Glutamatergic neuron (in vitro differentiated cells): Measurements from ENCODE around the gene TNC. TPM values are rescaled to one million over a fixed set of nuclear protein-coding genes. Genes with fewer than 3 reads are reported as not detected.

ENCODE experiments used
- DNase-seq: peaks from one replicate; pipeline ENCODE4 v3.0.0; 2022
- H3K27ac Mint-ChIP-seq: one replicate; pipeline ENCODE4 v1.8.0; 2020; ENCODE audit warnings: mild to moderate bottlenecking, mixed read lengths, inconsistent platforms; ENCODE audit not compliant: unreplicated experiment
- H3K27me3 Mint-ChIP-seq: one replicate; pipeline ENCODE4 v1.8.0; 2020; ENCODE audit warnings: mild to moderate bottlenecking, moderate library complexity, mixed read lengths, inconsistent platforms; ENCODE audit not compliant: unreplicated experiment
- H3K36me3 Mint-ChIP-seq: one replicate; pipeline ENCODE4 v1.8.0; 2020; ENCODE audit warnings: mild to moderate bottlenecking, mixed read lengths, inconsistent platforms; ENCODE audit not compliant: unreplicated experiment
- H3K4me1 Mint-ChIP-seq: one replicate; pipeline ENCODE4 v1.8.0; 2020; ENCODE audit warnings: mild to moderate bottlenecking, low read depth, mixed read lengths, inconsistent platforms; ENCODE audit not compliant: unreplicated experiment
- H3K4me3 Mint-ChIP-seq: one replicate; pipeline ENCODE4 v1.8.0; 2020; ENCODE audit warnings: mild to moderate bottlenecking, mixed read lengths, inconsistent platforms; ENCODE audit not compliant: unreplicated experiment
- H3K9me3 Mint-ChIP-seq: one replicate; pipeline ENCODE4 v1.8.0; 2020; ENCODE audit warnings: mild to moderate bottlenecking, moderate library complexity, mixed read lengths, inconsistent platforms; ENCODE audit not compliant: unreplicated experiment
- CTCF ChIP-seq: fragments of 200-600 bp; sonication (generic); IDR thresholded peaks from one replicate; pipeline ENCODE4 v1.5.0; 2021; ENCODE audit not compliant: partially characterized antibody, unreplicated experiment
- total RNA-seq: library from RNA; stranded (reverse); fragmentation: NEBNext Ultra II Directional; extraction: Animal tissue kit (Norgen Biotek cat#: 25700); gene quantifications from one replicate; pipeline ENCODE4 v1.2.1, GENCODE V29; 2021; ENCODE audit not compliant: unreplicated experiment

The TNC gene
- total RNA-seq, 1 donor from 2014 or later: 34.5 TPM

- Mint-ChIP-seq H3K27me3 (peaks cover 5% of the 10 kb centered on the region), H3K36me3 (no peaks in the 10 kb centered on the region), H3K4me3 (no peak overlapping the region), H3K9me3 (peaks cover 4% of the 10 kb centered on the region), H3K27ac (no peak overlapping the region), H3K4me1 (peaks cover 3% of the 10 kb centered on the region)
- no peak for DNase-seq
- no peak for TF ChIP-seq CTCF
Measured at GRCh38 chr9:114995681-114996221, 122.2 kb downstream of the TNC start.

GRCh38 chr9:114994768-114995167, 123.2 kb downstream of the TNC start:
- Mint-ChIP-seq H3K4me1 (no peaks in the 10 kb centered on the region), H3K27me3 (peaks cover 2% of the 10 kb centered on the region), H3K36me3 (no peaks in the 10 kb centered on the region), H3K27ac (no peak overlapping the region), H3K4me3 (no peak overlapping the region), H3K9me3 (peaks cover 4% of the 10 kb centered on the region)
- no peak for TF ChIP-seq CTCF
- DNase-seq: no peak

GRCh38 chr9:114991861-114992260, 126.1 kb downstream of the TNC start:
- no peaks in the 10 kb centered on the region for H3K36me3 Mint-ChIP-seq
- peaks cover 2% of the 10 kb centered on the region for H3K27me3 Mint-ChIP-seq
- no peak overlapping the region for H3K4me3 Mint-ChIP-seq
- no peak overlapping the region for H3K27ac Mint-ChIP-seq
- H3K4me1 Mint-ChIP-seq: no peaks in the 10 kb centered on the region
- no peak for TF ChIP-seq CTCF
- peaks cover 4% of the 10 kb centered on the region for H3K9me3 Mint-ChIP-seq
- DNase-seq: no peak

- H3K36me3 Mint-ChIP-seq: no peaks in the 10 kb centered on the region
- DNase-seq: no peak
- peaks cover 4% of the 10 kb centered on the region for H3K9me3 Mint-ChIP-seq
- H3K4me3 Mint-ChIP-seq: no peak overlapping the region
- peaks cover 2% of the 10 kb centered on the region for H3K27me3 Mint-ChIP-seq
- no peaks in the 10 kb centered on the region for H3K4me1 Mint-ChIP-seq
- no peak for TF ChIP-seq CTCF
- no peak overlapping the region for H3K27ac Mint-ChIP-seq
Measured at GRCh38 chr9:114990901-114991300, 127.1 kb downstream of the TNC start.

GRCh38 chr9:114989600-114990410, 128.2 kb downstream of the TNC start:
- H3K27ac Mint-ChIP-seq: no peak overlapping the region
- peaks cover 4% of the 10 kb centered on the region for H3K9me3 Mint-ChIP-seq
- no peak overlapping the region for H3K4me3 Mint-ChIP-seq
- peaks cover 2% of the 10 kb centered on the region for H3K27me3 Mint-ChIP-seq
- H3K4me1 Mint-ChIP-seq: no peaks in the 10 kb centered on the region
- TF ChIP-seq CTCF: no peak
- H3K36me3 Mint-ChIP-seq: no peaks in the 10 kb centered on the region
- no peak for DNase-seq
